IMR-90 (cell line): ENCODE results near the gene RHO. TPM values are rescaled to one million over a fixed set of nuclear protein-coding genes. Genes with fewer than 3 reads are reported as not detected.

Source experiments
- ATAC-seq: fragments of 200-7000 bp; cut with Tn5 transposase; 2 replicates; pipeline ENCODE4 v1.9.1; 2020; ENCODE audit warnings: low read depth, mild to moderate bottlenecking, moderate library complexity
- BruUV-seq: library from RNA; stranded (reverse); fragments of 400-500 nt; replicated peaks from 2 replicates; lab custom pipeline; 2021; lab: Mats Ljungman, UMichigan
- CTCF ChIA-PET: fragments of 300-600 bp; formaldehyde crosslinking; extraction: SDS; loops from one replicate; lab custom pipeline; 2021; ENCODE audit warnings: antibody characterized with exemption; lab: Yijun Ruan, JAX
- POLR2A ChIA-PET: fragments of 300-600 bp; sonication (Branson Sonifier 250); formaldehyde crosslinking; loops from one replicate; lab custom pipeline; 2022; ENCODE audit warnings: antibody characterized with exemption; ENCODE audit not compliant: unreplicated experiment; lab: Charles Lee
- DNase-seq: peaks from one replicate; pipeline ENCODE4 v3.0.0; 2013
- H2AFZ ChIP-seq: replicated peaks from 2 replicates; pipeline ENCODE3; 2013; ENCODE audit warnings: low read length, mild to moderate bottlenecking; ENCODE audit not compliant: poor library complexity
- H2AK5ac ChIP-seq: 2 replicates; pipeline ENCODE4 v1.6.1; 2013; ENCODE audit warnings: low read depth, low read length, inconsistent platforms
- H2AK9ac ChIP-seq: replicated peaks from 2 replicates; pipeline ENCODE3; 2013; ENCODE audit warnings: mild to moderate bottlenecking, low read depth, low read length, moderate library complexity; ENCODE audit not compliant: poor library complexity
- H2BK120ac ChIP-seq: 2 replicates; pipeline ENCODE4 v1.6.1; 2013; ENCODE audit warnings: low read depth, low read length, inconsistent platforms
- H2BK15ac ChIP-seq: 3 replicates; pipeline ENCODE4 v1.6.1; 2013; ENCODE audit warnings: low read depth, low read length, inconsistent platforms
- H2BK20ac ChIP-seq: 2 replicates; pipeline ENCODE4 v1.6.1; 2013; ENCODE audit warnings: low read depth, mild to moderate bottlenecking, inconsistent platforms, low read length, moderate library complexity
- H2BK5ac ChIP-seq: 2 replicates; pipeline ENCODE4 v1.6.1; 2013; ENCODE audit warnings: mild to moderate bottlenecking, low read depth, low read length, inconsistent platforms; ENCODE audit not compliant: poor library complexity, severe bottlenecking
- H3K14ac ChIP-seq: replicated peaks from 2 replicates; pipeline ENCODE4 v1.6.1; 2013; ENCODE audit warnings: low read depth, low read length, inconsistent platforms
- H3K18ac ChIP-seq: 2 replicates; pipeline ENCODE4 v1.6.1; 2013; ENCODE audit warnings: low read depth, low read length, control low read depth
- H3K23ac ChIP-seq: 2 replicates; pipeline ENCODE4 v1.6.1; 2013; ENCODE audit warnings: low read depth, low read length, inconsistent platforms
- H3K27ac ChIP-seq: 2 replicates; pipeline ENCODE4 v1.5.1; 2013; ENCODE audit warnings: mild to moderate bottlenecking, control low read depth, low read length; ENCODE audit not compliant: insufficient read depth
- H3K27me3 ChIP-seq: 2 replicates; pipeline ENCODE4 v1.6.1; 2013; ENCODE audit warnings: low read length; ENCODE audit not compliant: control insufficient read depth, insufficient read depth
- H3K36me3 ChIP-seq: 2 replicates; pipeline ENCODE4 v1.6.1; 2013; ENCODE audit warnings: low read length, mixed read lengths; ENCODE audit not compliant: control insufficient read depth, insufficient read depth
- H3K4ac ChIP-seq: 2 replicates; pipeline ENCODE4 v1.6.1; 2013; ENCODE audit warnings: low read depth, low read length, inconsistent platforms
- H3K4me1 ChIP-seq: 2 replicates; pipeline ENCODE4 v1.6.1; 2013; ENCODE audit warnings: low read length, mixed read lengths; ENCODE audit not compliant: control insufficient read depth, insufficient read depth
- H3K4me2 ChIP-seq: 2 replicates; pipeline ENCODE4 v1.6.1; 2013; ENCODE audit warnings: low read depth, mild to moderate bottlenecking, control low read depth, low read length, moderate library complexity
- H3K4me3 ChIP-seq: 2 replicates; pipeline ENCODE4 v1.5.1; 2013; ENCODE audit warnings: low read depth, mild to moderate bottlenecking, control low read depth, low read length, moderate library complexity; ENCODE audit not compliant: insufficient read depth
- H3K56ac ChIP-seq: 2 replicates; pipeline ENCODE4 v1.6.1; 2013; ENCODE audit warnings: low read length, inconsistent platforms; ENCODE audit not compliant: insufficient read depth; ENCODE audit errors: extremely low read depth
- H3K79me1 ChIP-seq, 2 experiments: 2 replicates each; pipeline ENCODE4 v1.6.1; 2013; ENCODE audit warnings: low read length in 2 of 2, inconsistent platforms in 1 of 2, low read depth in 1 of 2
- H3K9ac ChIP-seq: 2 replicates; pipeline ENCODE4 v1.6.1; 2013; ENCODE audit warnings: low read depth, low read length, control low read depth
- H3K9me1 ChIP-seq: 2 replicates; pipeline ENCODE4 v1.6.1; 2013; ENCODE audit warnings: low read length, inconsistent platforms; ENCODE audit not compliant: insufficient read depth
- H3K9me3 ChIP-seq: 2 replicates; pipeline ENCODE4 v1.6.1; 2013; ENCODE audit warnings: low read length; ENCODE audit not compliant: control insufficient read depth, insufficient read depth
- H4K20me1 ChIP-seq: 2 replicates; pipeline ENCODE4 v1.6.1; 2013; ENCODE audit warnings: low read length, inconsistent platforms; ENCODE audit not compliant: insufficient read depth
- H4K5ac ChIP-seq: 2 replicates; pipeline ENCODE4 v1.6.1; 2013; ENCODE audit warnings: mild to moderate bottlenecking, low read depth, low read length, control low read depth
- H4K8ac ChIP-seq, 2 experiments: 2 replicates each; pipeline ENCODE4 v1.6.1; 2013; ENCODE audit warnings: low read depth in 2 of 2, low read length in 2 of 2, control low read depth in 1 of 2, inconsistent platforms in 1 of 2
- H4K91ac ChIP-seq: 2 replicates; pipeline ENCODE4 v1.6.1; 2013; ENCODE audit warnings: low read depth, low read length, inconsistent platforms; ENCODE audit not compliant: insufficient read depth
- MAFK ChIP-seq: IDR thresholded peaks from 2 replicates; pipeline ENCODE4 v1.6.1; 2012; ENCODE audit warnings: low read depth, low read length, improper control_type of control experiment
- WGBS, 2 experiments: methylation state at CpG; one replicate each; pipeline versions ENCODE4 v1.1.5 to v1.1.7; 2013; ENCODE audit warnings: missing lambda C conversion rate in 2 of 2; ENCODE audit not compliant: insufficient read length in 1 of 2; ENCODE audit errors: extremely low coverage in 2 of 2; 5-methylcytosine and 5-hydroxymethylcytosine counted together
- dilution Hi-C: fragments of 300-500 bp; cut with HindIII; formaldehyde crosslinking; loops from one replicate; pipeline ENCODE4 v1.14.3; 2018; ENCODE audit warnings: low sequenced_read_pairs; ENCODE audit not compliant: unreplicated experiment
- in situ Hi-C: fragments of 300-500 bp; cut with MboI; formaldehyde crosslinking; loops from 3 replicates; pipeline ENCODE4 v1.14.3; 2019; ENCODE audit warnings: low sequenced_read_pairs, inconsistent platforms, mixed read lengths
- intact Hi-C: fragments of 100-400 bp; cut with micrococcal nuclease; formaldehyde crosslinking; loops from 2 replicates; pipeline ENCODE4 v1.10.0; 2022
- polyA plus RNA-seq, 3 experiments: library from polyadenylated mRNA; depleted of rRNA; stranded (reverse); fragments of >200 nt; gene quantifications; 2 replicates each; pipeline ENCODE4 v1.2.3, GENCODE V29; 2012; ENCODE audit warnings: low replicate concordance in 1 of 3
- total RNA-seq: library from RNA; depleted of rRNA; stranded (reverse); fragments of >200 nt; gene quantifications from 2 replicates; pipeline ENCODE4 v1.2.3, GENCODE V29; 2012
- TF ChIP-seq, protein P1 (sequence below): fragments of 150-350 bp; IDR thresholded peaks from 2 replicates; pipeline ENCODE4 v1.6.1; 2017; ENCODE audit warnings: mild to moderate bottlenecking, antibody characterized with exemption, low read length, low read depth

Gene RHO
- total and polyA plus RNA-seq, 2 of the 4 experiments (the other 2 are of a cell fraction): not detected

DNA sequence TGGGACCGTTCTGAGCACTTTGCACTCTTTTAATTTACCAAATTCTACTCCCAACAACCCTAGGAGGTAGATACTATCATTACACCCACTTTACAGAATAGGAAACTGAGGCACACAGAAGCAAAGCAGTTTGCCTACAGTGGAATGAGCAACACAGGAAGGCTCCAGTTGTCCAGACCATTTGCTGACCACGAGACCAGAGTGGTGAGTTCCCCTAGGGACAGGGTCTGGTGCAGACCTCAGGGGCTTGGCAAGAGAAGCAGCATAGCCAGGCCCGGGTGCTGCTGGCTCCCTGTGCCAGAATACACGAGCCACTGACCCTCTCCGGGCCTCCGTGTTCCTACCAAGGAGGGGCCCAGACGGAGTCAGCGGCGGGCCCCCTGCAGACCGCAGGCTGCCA lies 51.6 kb downstream of the RHO start:
- H3K9me3 ChIP-seq: no peaks in the 10 kb centered on the region
- H2BK20ac ChIP-seq: no peak overlapping the region
- no peak overlapping the region for H3K18ac ChIP-seq
- H4K8ac ChIP-seq: no peak overlapping the region
- no peak overlapping the region for H3K9ac ChIP-seq
- H3K27ac ChIP-seq: no peak overlapping the region
- no peaks in the 10 kb centered on the region for H3K27me3 ChIP-seq
- intact Hi-C loops: no loop called here
- no peak overlapping the region for H3K23ac ChIP-seq
- no peak overlapping the region for H4K5ac ChIP-seq
- H3K56ac ChIP-seq: no peak overlapping the region
- ATAC-seq: no peak
- H3K4ac ChIP-seq: no peak overlapping the region
- H4K91ac ChIP-seq: no peak overlapping the region
- dilution Hi-C loops: no loop called here
- H3K4me1 ChIP-seq: peaks cover 4% of the 10 kb centered on the region; the same call in 1 of the 2 replicates
- H3K9me1 ChIP-seq: no peaks in the 10 kb centered on the region
- H2BK15ac ChIP-seq: no peak overlapping the region
- TF ChIP-seq MAFK: no peak
- TF ChIP-seq, protein P1, sequence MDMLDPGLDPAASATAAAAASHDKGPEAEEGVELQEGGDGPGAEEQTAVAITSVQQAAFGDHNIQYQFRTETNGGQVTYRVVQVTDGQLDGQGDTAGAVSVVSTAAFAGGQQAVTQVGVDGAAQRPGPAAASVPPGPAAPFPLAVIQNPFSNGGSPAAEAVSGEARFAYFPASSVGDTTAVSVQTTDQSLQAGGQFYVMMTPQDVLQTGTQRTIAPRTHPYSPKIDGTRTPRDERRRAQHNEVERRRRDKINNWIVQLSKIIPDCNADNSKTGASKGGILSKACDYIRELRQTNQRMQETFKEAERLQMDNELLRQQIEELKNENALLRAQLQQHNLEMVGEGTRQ: no peak
- 91% methylated on average over 10 of the region's 10 CpGs; no CpG with 5 or more reads in 1 of the 2 experiments for WGBS, 2 experiments
- no peaks in the 10 kb centered on the region for H4K20me1 ChIP-seq
- peaks cover 0 to 12% of the 10 kb centered on the region in 2 experiments; a peak in 3 of 4 replicates for H3K79me1 ChIP-seq
- CTCF ChIA-PET: no interaction called here
- in situ Hi-C loops: no loop called here
- H3K4me2 ChIP-seq: no peak overlapping the region
- H2AK9ac ChIP-seq: peak overlapping the region; percentile 39
- no peak for DNase-seq
- no peak overlapping the region for H3K4me3 ChIP-seq
- H2AK5ac ChIP-seq: no peak overlapping the region; the same call in 1 of the 2 replicates
- no peak overlapping the region for H2BK120ac ChIP-seq
- H2BK5ac ChIP-seq: no peak overlapping the region
- POLR2A ChIA-PET: no interaction called here
- no peak overlapping the region for H3K14ac ChIP-seq
- no peak overlapping the region for H2AFZ ChIP-seq
- peaks cover 27% of the 10 kb centered on the region for H3K36me3 ChIP-seq
- BruUV-seq: no TSS peak
